MCF 10A (cell line): ENCODE data around the gene CENPVL2. TPM values are rescaled to one million over a fixed set of nuclear protein-coding genes. Genes with fewer than 3 reads are reported as not detected.
A peak's percentile ranks its signal among the peaks of the same experiment; 100 is the strongest.
"Not testable (repeated sequence)": the region's sequence is repeated elsewhere in the genome, so short reads cannot be mapped to it uniquely, and the experiment has no call there.

Experiments used
- BruUV-seq: library from RNA; stranded (reverse); fragments of 400-500 nt; replicated peaks from 2 replicates; lab custom pipeline; 2021; lab: Mats Ljungman, UMichigan
- CTCF ChIA-PET: fragments of 300-600 bp; sonication (Branson Sonifier 250); formaldehyde crosslinking; extraction: SDS; loops from one replicate; lab custom pipeline; 2021; ENCODE audit warnings: antibody characterized with exemption, inconsistent platforms; lab: Yijun Ruan, JAX
- POLR2A ChIA-PET: fragments of 300-600, 350-650 bp; sonication (Branson Sonifier 250); formaldehyde crosslinking; extraction: SDS; loops from one replicate; lab custom pipeline; 2020; ENCODE audit warnings: antibody characterized with exemption, inconsistent platforms; lab: Yijun Ruan, JAX
- DNase-seq: peaks from one replicate; pipeline ENCODE4 v3.0.0-alpha.2; 2018; ENCODE audit not compliant: unreplicated experiment
- H3K27ac Mint-ChIP-seq: one replicate; pipeline ENCODE4 v1.8.0; 2022; ENCODE audit warnings: mild to moderate bottlenecking, low read depth, mixed read lengths; ENCODE audit not compliant: unreplicated experiment
- H3K27me3 Mint-ChIP-seq: one replicate; pipeline ENCODE4 v1.8.0; 2022; ENCODE audit warnings: mixed read lengths; ENCODE audit not compliant: insufficient read depth, unreplicated experiment
- H3K36me3 Mint-ChIP-seq: one replicate; pipeline ENCODE4 v1.8.0; 2022; ENCODE audit warnings: mild to moderate bottlenecking, moderate library complexity, mixed read lengths; ENCODE audit not compliant: insufficient read depth, unreplicated experiment
- H3K4me1 Mint-ChIP-seq: one replicate; pipeline ENCODE4 v1.8.0; 2022; ENCODE audit warnings: mixed read lengths; ENCODE audit not compliant: insufficient read depth, unreplicated experiment
- H3K4me3 Mint-ChIP-seq: one replicate; pipeline ENCODE4 v1.8.0; 2022; ENCODE audit warnings: mild to moderate bottlenecking, moderate library complexity, mixed read lengths; ENCODE audit not compliant: unreplicated experiment
- H3K9me3 Mint-ChIP-seq: one replicate; pipeline ENCODE4 v1.8.0; 2022; ENCODE audit warnings: mixed read lengths; ENCODE audit not compliant: unreplicated experiment
- intact Hi-C: fragments of 100-400 bp; cut with micrococcal nuclease; formaldehyde crosslinking; loops from 2 replicates; pipeline ENCODE4 v1.14.1; 2022
- total RNA-seq: library from RNA; stranded (reverse); gene quantifications from 2 replicates; pipeline ENCODE4 v1.2.3, GENCODE V29; 2022
- TF ChIP-seq, protein P1 (sequence below): fragments of 200-600 bp; IDR thresholded peaks from one replicate; pipeline ENCODE4 v1.8.0; 2022; ENCODE audit warnings: antibody characterized with exemption, mild to moderate bottlenecking; ENCODE audit not compliant: unreplicated experiment

CENPVL2 gene
- total RNA-seq, 1 experiment from 2014 or later, result not detected

DNA sequence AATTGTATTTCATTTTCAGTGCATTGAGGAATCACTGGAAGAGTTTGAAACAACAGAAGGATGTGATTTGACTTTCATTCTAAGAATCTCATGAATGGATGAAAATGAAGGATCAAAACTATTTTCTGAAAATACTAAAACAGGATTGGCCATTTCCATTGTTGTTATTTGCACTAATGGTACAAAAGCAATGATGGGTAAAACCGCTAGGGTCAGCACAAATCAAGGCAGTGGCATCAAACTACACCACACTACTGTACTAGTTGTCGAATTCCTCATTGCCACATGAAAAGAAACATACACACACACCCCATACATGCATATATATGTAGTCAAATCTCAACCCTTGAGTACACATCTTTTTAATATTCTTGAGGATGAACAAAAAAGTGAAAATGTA lies 39.3 kb downstream of the CENPVL2 start:
- Mint-ChIP-seq H3K27me3 (peaks cover 67% of the 10 kb centered on the region), H3K9me3 (no peaks in the 10 kb centered on the region), H3K4me3 (no peak overlapping the region), H3K27ac (no peak overlapping the region), H3K36me3 (no peaks in the 10 kb centered on the region), H3K4me1 (no peaks in the 10 kb centered on the region)
- no TSS peak for BruUV-seq
- ChIA-PET POLR2A (no interaction called here), CTCF (interaction anchor here (2.5 kb wide), 1 partner anchor 217 kb away, joined by 21 read pairs; no protein-coding TSS in a partner anchor)
- intact Hi-C loops, result loop anchor here (2.0 kb wide), 1 partner anchor 159 kb away; no protein-coding TSS in a partner anchor
- DNase-seq, result no peak
- TF ChIP-seq, protein P1, sequence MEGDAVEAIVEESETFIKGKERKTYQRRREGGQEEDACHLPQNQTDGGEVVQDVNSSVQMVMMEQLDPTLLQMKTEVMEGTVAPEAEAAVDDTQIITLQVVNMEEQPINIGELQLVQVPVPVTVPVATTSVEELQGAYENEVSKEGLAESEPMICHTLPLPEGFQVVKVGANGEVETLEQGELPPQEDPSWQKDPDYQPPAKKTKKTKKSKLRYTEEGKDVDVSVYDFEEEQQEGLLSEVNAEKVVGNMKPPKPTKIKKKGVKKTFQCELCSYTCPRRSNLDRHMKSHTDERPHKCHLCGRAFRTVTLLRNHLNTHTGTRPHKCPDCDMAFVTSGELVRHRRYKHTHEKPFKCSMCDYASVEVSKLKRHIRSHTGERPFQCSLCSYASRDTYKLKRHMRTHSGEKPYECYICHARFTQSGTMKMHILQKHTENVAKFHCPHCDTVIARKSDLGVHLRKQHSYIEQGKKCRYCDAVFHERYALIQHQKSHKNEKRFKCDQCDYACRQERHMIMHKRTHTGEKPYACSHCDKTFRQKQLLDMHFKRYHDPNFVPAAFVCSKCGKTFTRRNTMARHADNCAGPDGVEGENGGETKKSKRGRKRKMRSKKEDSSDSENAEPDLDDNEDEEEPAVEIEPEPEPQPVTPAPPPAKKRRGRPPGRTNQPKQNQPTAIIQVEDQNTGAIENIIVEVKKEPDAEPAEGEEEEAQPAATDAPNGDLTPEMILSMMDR, result no peak

DNA sequence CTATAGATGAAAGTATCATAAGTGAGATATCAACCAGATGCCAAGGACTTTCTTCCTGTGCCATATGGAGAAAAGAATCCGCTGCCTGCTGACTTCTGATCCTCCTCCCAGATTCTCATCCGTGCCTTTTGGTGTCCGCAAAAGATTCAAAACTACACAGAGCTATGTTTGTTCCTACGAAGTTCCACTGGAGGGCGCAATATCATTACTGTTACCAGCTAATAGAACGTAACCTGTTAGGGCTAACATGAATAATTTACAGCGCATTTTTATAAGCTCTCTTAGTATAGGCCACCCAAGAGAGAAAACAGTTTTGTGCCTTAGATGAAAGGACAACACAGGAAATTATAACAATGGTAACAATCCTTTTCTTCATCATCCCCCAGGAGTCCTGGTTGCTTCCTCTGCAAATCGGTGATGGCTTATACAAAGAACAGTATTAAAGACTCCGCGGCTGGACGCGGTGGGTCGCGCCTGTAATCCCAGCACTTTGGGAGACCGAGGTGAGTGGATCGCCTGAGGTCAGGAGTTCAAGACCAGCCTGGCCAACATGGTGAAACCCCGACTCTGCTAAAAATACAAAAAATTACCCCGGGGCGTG lies 41.1 kb downstream of the CENPVL2 start:
- H3K27ac Mint-ChIP-seq, result no peak overlapping the region
- intact Hi-C loops, result loop anchor here (1.0 to 2.0 kb wide), 4 partner anchors 161 to 619 kb away; partner anchors contain the start of gene MAGED1
- H3K9me3 Mint-ChIP-seq, result no peaks in the 10 kb centered on the region
- ChIA-PET POLR2A (interaction anchor here (0.5 kb wide), 1 partner anchor 162 kb away, joined by 3 read pairs; no protein-coding TSS in a partner anchor), CTCF (interaction anchor here (0.5 to 2.5 kb wide), 8 partner anchors 14 to 704 kb away, joined by 3 to 21 read pairs (median 3); no protein-coding TSS in a partner anchor)
- no peaks in the 10 kb centered on the region for H3K4me1 Mint-ChIP-seq
- peaks cover 59% of the 10 kb centered on the region for H3K27me3 Mint-ChIP-seq
- no peaks in the 10 kb centered on the region for H3K36me3 Mint-ChIP-seq
- peak; percentile 39 for DNase-seq
- H3K4me3 Mint-ChIP-seq, result no peak overlapping the region
- BruUV-seq, result no TSS peak
- TF ChIP-seq, protein P1, result peak; percentile 52

DNA sequence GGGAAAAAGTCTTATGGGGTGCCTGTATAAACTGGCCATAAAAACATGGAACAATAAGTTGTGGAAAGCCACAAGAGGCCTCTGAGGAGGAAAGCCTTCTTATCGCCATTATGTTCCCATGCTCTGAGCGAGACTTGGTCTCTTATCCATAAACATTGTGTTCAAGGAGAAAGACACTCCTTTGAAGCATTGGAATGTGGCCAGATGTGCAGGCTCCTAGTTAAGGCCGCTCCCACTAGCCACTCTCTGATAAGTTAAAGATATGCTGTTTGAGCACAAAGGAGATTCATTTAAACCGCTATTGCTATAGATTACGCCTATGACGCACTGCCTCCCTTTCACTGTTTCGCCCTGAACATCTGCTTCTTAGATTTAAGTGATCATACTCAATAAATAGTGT lies 46.1 kb downstream of the CENPVL2 start:
- H3K9me3 Mint-ChIP-seq, H3K4me3 Mint-ChIP-seq, DNase-seq, H3K4me1 Mint-ChIP-seq, CTCF ChIA-PET, H3K36me3 Mint-ChIP-seq, BruUV-seq, intact Hi-C loops, H3K27ac Mint-ChIP-seq, POLR2A ChIA-PET: not testable (repeated sequence)
- peaks cover 35% of the 10 kb centered on the region for H3K27me3 Mint-ChIP-seq

Other genes starting within 250 kb of the CENPVL2 start
- 1.1 and 1.9 TPM in 2 replicates for gene NUDT11, start 186.2 kb downstream of the CENPVL2 start, total RNA-seq
- not detected in 2 replicates for gene CENPVL3, start 63.9 kb downstream of the CENPVL2 start, total RNA-seq
- gene CENPVL1, start 27.7 kb upstream of the CENPVL2 start, total RNA-seq, result not detected in 2 replicates
- gene GSPT2, start 60.6 kb upstream of the CENPVL2 start, total RNA-seq, result not detected in 2 replicates
- gene MAGED1, start 210.8 kb upstream of the CENPVL2 start, total RNA-seq, result 46.7 and 48.6 TPM in 2 replicates